ENCODE data around the gene ERBB4. TPM values are rescaled to one million over a fixed set of nuclear protein-coding genes. Genes with fewer than 3 reads are reported as not detected.

The ERBB4 gene
- total RNA-seq, 1 donor from 2014 or later: 10.2 TPM

DNA sequence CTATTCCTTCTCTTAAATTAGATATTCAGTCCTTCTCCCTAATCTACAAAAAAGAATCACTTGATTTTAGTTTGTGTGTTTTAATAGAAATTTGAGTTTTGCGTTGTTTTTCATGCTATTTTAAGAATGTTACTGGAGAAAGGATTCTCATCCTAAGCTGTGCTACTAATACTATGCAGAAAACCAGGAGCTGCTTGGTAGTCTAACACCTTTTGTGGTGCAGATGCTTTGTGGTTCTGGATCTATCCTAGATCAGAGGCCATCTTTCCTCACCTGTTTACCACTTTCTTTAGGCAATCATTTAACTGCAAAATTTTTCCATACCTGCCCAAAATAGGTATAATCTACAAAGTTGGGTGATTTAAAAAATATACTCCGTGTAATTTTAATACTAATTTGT is 1158.6 kb downstream of the ERBB4 start:
- Mint-ChIP-seq H3K27ac (ENCODE audit: unreplicated experiment) (no peak overlapping the region), H3K9me3 (no peaks in the 10 kb centered on the region), H3K4me1 (no peaks in the 10 kb centered on the region), H3K36me3 (ENCODE audit: low read depth) (no peaks in the 10 kb centered on the region), H3K4me3 (no peak overlapping the region), H3K27me3 (ENCODE audit: low read depth) (no peaks in the 10 kb centered on the region)
- TF ChIP-seq, protein P1, sequence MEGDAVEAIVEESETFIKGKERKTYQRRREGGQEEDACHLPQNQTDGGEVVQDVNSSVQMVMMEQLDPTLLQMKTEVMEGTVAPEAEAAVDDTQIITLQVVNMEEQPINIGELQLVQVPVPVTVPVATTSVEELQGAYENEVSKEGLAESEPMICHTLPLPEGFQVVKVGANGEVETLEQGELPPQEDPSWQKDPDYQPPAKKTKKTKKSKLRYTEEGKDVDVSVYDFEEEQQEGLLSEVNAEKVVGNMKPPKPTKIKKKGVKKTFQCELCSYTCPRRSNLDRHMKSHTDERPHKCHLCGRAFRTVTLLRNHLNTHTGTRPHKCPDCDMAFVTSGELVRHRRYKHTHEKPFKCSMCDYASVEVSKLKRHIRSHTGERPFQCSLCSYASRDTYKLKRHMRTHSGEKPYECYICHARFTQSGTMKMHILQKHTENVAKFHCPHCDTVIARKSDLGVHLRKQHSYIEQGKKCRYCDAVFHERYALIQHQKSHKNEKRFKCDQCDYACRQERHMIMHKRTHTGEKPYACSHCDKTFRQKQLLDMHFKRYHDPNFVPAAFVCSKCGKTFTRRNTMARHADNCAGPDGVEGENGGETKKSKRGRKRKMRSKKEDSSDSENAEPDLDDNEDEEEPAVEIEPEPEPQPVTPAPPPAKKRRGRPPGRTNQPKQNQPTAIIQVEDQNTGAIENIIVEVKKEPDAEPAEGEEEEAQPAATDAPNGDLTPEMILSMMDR (conservative IDR thresholded peaks at IDR 0.05): no peak
- DNase-seq (ENCODE audit: low read depth, low spot score): no peak

- TF ChIP-seq, protein P1 (conservative IDR thresholded peaks at IDR 0.05): no peak
- H3K27me3 Mint-ChIP-seq (ENCODE audit: low read depth): no peaks in the 10 kb centered on the region
- H3K27ac Mint-ChIP-seq (ENCODE audit: unreplicated experiment): no peak overlapping the region
- no peak for DNase-seq (ENCODE audit: low read depth, low spot score)
- H3K36me3 Mint-ChIP-seq (ENCODE audit: low read depth): no peaks in the 10 kb centered on the region
- H3K4me1 Mint-ChIP-seq: no peaks in the 10 kb centered on the region
- H3K4me3 Mint-ChIP-seq: no peak overlapping the region
- H3K9me3 Mint-ChIP-seq: no peaks in the 10 kb centered on the region
Measured at GRCh38 chr2:211376410-211376809, 1162.2 kb downstream of the ERBB4 start.

- DNase-seq (ENCODE audit: low read depth, low spot score): no peak
- no peak overlapping the region for H3K27ac Mint-ChIP-seq (ENCODE audit: unreplicated experiment)
- no peak overlapping the region for H3K4me3 Mint-ChIP-seq
- no peaks in the 10 kb centered on the region for H3K4me1 Mint-ChIP-seq
- H3K36me3 Mint-ChIP-seq (ENCODE audit: low read depth): no peaks in the 10 kb centered on the region
- TF ChIP-seq, protein P1 (conservative IDR thresholded peaks at IDR 0.05): no peak
- no peaks in the 10 kb centered on the region for H3K27me3 Mint-ChIP-seq (ENCODE audit: low read depth)
- H3K9me3 Mint-ChIP-seq: no peaks in the 10 kb centered on the region
Measured at GRCh38 chr2:211373203-211373602, 1165.4 kb downstream of the ERBB4 start.

DNA sequence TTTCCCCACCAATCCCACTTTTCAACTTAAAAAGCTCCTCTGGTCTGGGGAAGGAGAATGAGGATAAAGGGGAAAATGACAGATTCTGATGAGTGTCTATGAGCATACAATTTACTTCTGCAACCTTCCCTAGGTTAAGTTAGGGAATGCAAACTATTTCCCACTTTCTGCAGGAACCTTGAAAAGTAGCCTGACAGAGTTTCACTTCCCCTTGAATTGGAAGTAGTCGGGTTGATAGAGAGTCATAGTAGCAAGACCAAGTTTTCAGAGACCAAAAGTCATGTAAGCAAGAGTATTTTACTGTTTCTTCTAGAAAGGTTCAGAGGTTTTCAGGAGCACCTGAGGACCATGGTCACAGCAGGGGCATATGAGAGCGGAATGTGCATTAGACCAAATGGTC is 1167.1 kb downstream of the ERBB4 start:
- no peaks in the 10 kb centered on the region for H3K27me3 Mint-ChIP-seq (ENCODE audit: low read depth)
- H3K4me3 Mint-ChIP-seq: no peak overlapping the region
- no peak overlapping the region for H3K27ac Mint-ChIP-seq (ENCODE audit: unreplicated experiment)
- H3K9me3 Mint-ChIP-seq: no peaks in the 10 kb centered on the region
- TF ChIP-seq, protein P1 (conservative IDR thresholded peaks at IDR 0.05): no peak
- no peaks in the 10 kb centered on the region for H3K4me1 Mint-ChIP-seq
- H3K36me3 Mint-ChIP-seq (ENCODE audit: low read depth): no peaks in the 10 kb centered on the region
- DNase-seq (ENCODE audit: low read depth, low spot score): no peak

GRCh38 chr2:211368467-211368866 is 1170.1 kb downstream of the ERBB4 start:
- Mint-ChIP-seq H3K36me3 (ENCODE audit: low read depth) (no peaks in the 10 kb centered on the region), H3K4me3 (no peak overlapping the region), H3K4me1 (no peaks in the 10 kb centered on the region), H3K27ac (ENCODE audit: unreplicated experiment) (no peak overlapping the region), H3K27me3 (ENCODE audit: low read depth) (no peaks in the 10 kb centered on the region), H3K9me3 (peaks cover 5% of the 10 kb centered on the region)
- TF ChIP-seq, protein P1 (conservative IDR thresholded peaks at IDR 0.05): no peak
- DNase-seq (ENCODE audit: low read depth, low spot score): no peak

GRCh38 chr2:211367711-211368110 is 1170.9 kb downstream of the ERBB4 start:
- Mint-ChIP-seq H3K4me1 (no peaks in the 10 kb centered on the region), H3K27ac (ENCODE audit: unreplicated experiment) (no peak overlapping the region), H3K9me3 (peaks cover 5% of the 10 kb centered on the region), H3K36me3 (ENCODE audit: low read depth) (no peaks in the 10 kb centered on the region), H3K27me3 (ENCODE audit: low read depth) (no peaks in the 10 kb centered on the region), H3K4me3 (no peak overlapping the region)
- DNase-seq (ENCODE audit: low read depth, low spot score): no peak
- TF ChIP-seq, protein P1 (conservative IDR thresholded peaks at IDR 0.05): no peak
